Measurements from ENCODE around the gene TBC1D1. TPM values are rescaled to one million over a fixed set of nuclear protein-coding genes. Genes with fewer than 3 reads are reported as not detected.

Gene TBC1D1
- total RNA-seq, 2 donors from 2014 or later, result 55.3 to 77.4 TPM

- H3K4me1 ChIP-seq, result no peaks in the 10 kb centered on the region
- intact Hi-C loops (cut with DNase I), result no loop called here
These were observed 36.5 kb downstream of the TBC1D1 start for GRCh38 chr4:37927434-37927833.

GRCh38 chr4:37928426-37929416, 37.8 kb downstream of the TBC1D1 start:
- Histone ChIP-seq H3K4me3 (no peak overlapping the region), H3K9me3 (no peaks in the 10 kb centered on the region), H3K27me3 (no peaks in the 10 kb centered on the region), H3K36me3 (no peaks in the 10 kb centered on the region), H3K4me1 (no peaks in the 10 kb centered on the region), H3K9ac (ENCODE audit: low read depth in 2 of 2, low read length in 2 of 2) (no peak overlapping the region), H3K27ac (no peak overlapping the region)
- intact Hi-C loops (cut with DNase I), result no loop called here
- TF ChIP-seq CTCF (IDR thresholded peaks at IDR 0.05), result no peak
- DNase-seq, result no peak

More at GRCh38 chr4:37927434-37927833, 36.5 kb downstream of the TBC1D1 start:
- no peak overlapping the region for H3K4me3 ChIP-seq
- no peaks in the 10 kb centered on the region for H3K27me3 ChIP-seq
- H3K36me3 ChIP-seq, result no peaks in the 10 kb centered on the region
- DNase-seq, result no peak
- H3K9ac ChIP-seq (ENCODE audit: low read depth in 2 of 2, low read length in 2 of 2), result no peak overlapping the region
- no peak for TF ChIP-seq CTCF (IDR thresholded peaks at IDR 0.05)
- no peak overlapping the region for H3K27ac ChIP-seq
- no peaks in the 10 kb centered on the region for H3K9me3 ChIP-seq

- no peak for DNase-seq
- Histone ChIP-seq H3K9ac (ENCODE audit: low read depth in 2 of 2, low read length in 2 of 2) (no peak overlapping the region), H3K36me3 (no peaks in the 10 kb centered on the region), H3K4me3 (no peak overlapping the region), H3K27me3 (no peaks in the 10 kb centered on the region), H3K27ac (no peak overlapping the region), H3K9me3 (no peaks in the 10 kb centered on the region), H3K4me1 (no peaks in the 10 kb centered on the region)
- intact Hi-C loops (cut with DNase I), result no loop called here
- no peak for TF ChIP-seq CTCF (IDR thresholded peaks at IDR 0.05)
These were observed 43.2 kb downstream of the TBC1D1 start for GRCh38 chr4:37934096-37934495.

GRCh38 chr4:37934609-37935008, 43.7 kb downstream of the TBC1D1 start:
- no peak overlapping the region for H3K4me3 ChIP-seq
- TF ChIP-seq CTCF (IDR thresholded peaks at IDR 0.05), result no peak

GRCh38 chr4:37935026-37935425, 44.1 kb downstream of the TBC1D1 start:
- no peak overlapping the region for H3K9ac ChIP-seq (ENCODE audit: low read depth in 2 of 2, low read length in 2 of 2)
- intact Hi-C loops (cut with DNase I), result no loop called here
- TF ChIP-seq CTCF (IDR thresholded peaks at IDR 0.05), result no peak
- DNase-seq, result no peak
- H3K4me1 ChIP-seq, result no peaks in the 10 kb centered on the region
- no peaks in the 10 kb centered on the region for H3K27me3 ChIP-seq
- no peaks in the 10 kb centered on the region for H3K9me3 ChIP-seq
- H3K27ac ChIP-seq, result no peak overlapping the region
- no peaks in the 10 kb centered on the region for H3K36me3 ChIP-seq
- no peak overlapping the region for H3K4me3 ChIP-seq

More at GRCh38 chr4:37934609-37935008, 43.7 kb downstream of the TBC1D1 start:
- Histone ChIP-seq H3K27me3 (no peaks in the 10 kb centered on the region), H3K36me3 (no peaks in the 10 kb centered on the region), H3K27ac (no peak overlapping the region), H3K9ac (ENCODE audit: low read depth in 2 of 2, low read length in 2 of 2) (no peak overlapping the region), H3K9me3 (no peaks in the 10 kb centered on the region), H3K4me1 (no peaks in the 10 kb centered on the region)
- intact Hi-C loops (cut with DNase I), result no loop called here
- no peak for DNase-seq
